C4-2B (cell line): ENCODE measurements around the gene TMEM163.
"Not testable (repeated sequence)": the region's sequence is repeated elsewhere in the genome, so short reads cannot be mapped to it uniquely, and the experiment has no call there.

ENCODE experiments used
- H3K27ac ChIP-seq: fragments of 450-650 bp; 2 replicates; pipeline ENCODE4 v1.5.1; 2017
- CTCF ChIP-seq: fragments of 450-650 bp; conservative IDR thresholded peaks from 2 replicates; pipeline ENCODE4 v1.5.1; 2017; ENCODE audit warnings: mild to moderate bottlenecking
- ZFX ChIP-seq: fragments of 450-650 bp; IDR thresholded peaks from 2 replicates; pipeline ENCODE4 v1.6.1; 2017

Gene TMEM163

DNA sequence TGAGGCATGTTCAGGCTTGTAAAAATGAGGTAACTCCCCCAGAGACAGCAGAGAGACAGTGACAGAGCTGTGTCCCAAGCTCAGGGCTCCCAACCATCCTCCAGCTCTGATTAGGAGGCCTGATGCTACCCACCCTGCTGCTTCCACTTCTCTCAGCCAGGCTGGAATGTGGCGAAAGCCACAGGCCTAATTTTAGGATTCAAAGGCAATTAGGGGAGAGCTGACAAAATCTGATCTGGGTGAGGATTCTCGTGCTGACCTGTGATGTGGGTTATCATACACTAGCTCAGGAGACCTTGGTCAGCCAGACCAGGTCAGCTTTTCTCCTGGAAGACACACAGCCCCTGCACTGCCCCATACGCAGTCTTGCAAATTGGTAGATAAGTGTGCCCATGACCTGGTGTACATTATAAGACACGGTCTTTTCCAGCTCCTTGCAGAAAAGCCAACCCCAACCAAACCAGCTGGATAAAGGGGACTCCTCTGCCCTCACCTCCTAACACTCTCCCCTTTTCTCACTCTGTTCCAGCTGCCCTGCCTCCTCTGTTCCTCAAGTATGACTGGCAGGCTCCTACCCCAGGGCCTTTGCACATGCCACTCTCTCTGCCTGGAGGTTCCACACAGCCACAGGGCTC lies 239.0 kb downstream of the TMEM163 start:
- TF ChIP-seq CTCF, result no peak
- no peak for TF ChIP-seq ZFX
- no peak overlapping the region for H3K27ac ChIP-seq

GRCh38 chr2:134476982-134477381 lies 241.8 kb downstream of the TMEM163 start:
- H3K27ac ChIP-seq, result not testable (repeated sequence)

GRCh38 chr2:134470561-134471168 lies 248.1 kb downstream of the TMEM163 start:
- no peak for TF ChIP-seq ZFX
- TF ChIP-seq CTCF, result no peak
- no peak overlapping the region for H3K27ac ChIP-seq

GRCh38 chr2:134469516-134470115 lies 249.2 kb downstream of the TMEM163 start:
- H3K27ac ChIP-seq, result no peak overlapping the region
- TF ChIP-seq ZFX (no peak), CTCF (no peak)

- H3K27ac ChIP-seq, result no peak overlapping the region
- TF ChIP-seq CTCF, result no peak
- no peak for TF ChIP-seq ZFX
Measured at GRCh38 chr2:134468776-134469175, 250.0 kb downstream of the TMEM163 start.

DNA sequence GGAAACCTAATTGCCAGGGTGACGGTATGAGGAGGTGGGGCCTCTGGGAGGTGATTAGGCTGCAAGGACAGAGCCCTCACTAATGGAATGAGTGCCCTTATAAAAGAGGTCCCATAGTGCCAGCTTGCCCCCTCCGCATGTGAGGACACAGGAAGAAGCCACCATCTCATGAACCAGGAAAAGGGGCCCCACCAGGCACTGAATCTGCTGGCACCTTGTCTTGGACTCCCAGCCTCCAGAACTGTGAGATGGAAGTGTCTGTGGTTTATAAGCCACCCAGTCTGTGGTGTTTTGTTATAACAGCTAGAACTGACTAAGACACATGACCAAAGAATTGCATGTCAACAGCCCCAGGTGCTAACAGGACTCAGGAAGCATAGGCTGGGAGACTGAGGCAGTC lies 250.6 kb downstream of the TMEM163 start:
- TF ChIP-seq ZFX (no peak), CTCF (no peak)
- no peak overlapping the region for H3K27ac ChIP-seq

GRCh38 chr2:134466141-134466540 lies 252.7 kb downstream of the TMEM163 start:
- TF ChIP-seq CTCF (peak; percentile 60), ZFX (no peak)
- H3K27ac ChIP-seq, result no peak overlapping the region
